ENCODE results near the gene PTPRJ.

Gene PTPRJ

GRCh38 chr11:48096588-48097525 is 116.5 kb downstream of the PTPRJ start:
- DNase-seq = no peak

- no peak for DNase-seq
Observed at GRCh38 chr11:48098024-48098423, 117.7 kb downstream of the PTPRJ start.

GRCh38 chr11:48099916-48100446 is 119.6 kb downstream of the PTPRJ start:
- DNase-seq = no peak

- DNase-seq = no peak
Observed at GRCh38 chr11:48101044-48101733, 120.8 kb downstream of the PTPRJ start.

- DNase-seq = no peak
Observed at GRCh38 chr11:48101958-48102357, 121.6 kb downstream of the PTPRJ start.

- no peak for DNase-seq
Observed at GRCh38 chr11:48103621-48104567, 123.5 kb downstream of the PTPRJ start.

- DNase-seq = no peak
Observed at GRCh38 chr11:48104568-48104924, 124.2 kb downstream of the PTPRJ start.

- DNase-seq = no peak
Observed at GRCh38 chr11:48105096-48105990, 125.0 kb downstream of the PTPRJ start.

GRCh38 chr11:48106166-48106565 is 125.8 kb downstream of the PTPRJ start:
- DNase-seq = no peak

GRCh38 chr11:48107188-48107704 is 126.9 kb downstream of the PTPRJ start:
- DNase-seq = no peak

- DNase-seq = no peak
Observed at GRCh38 chr11:48108231-48109045, 128.1 kb downstream of the PTPRJ start.

GRCh38 chr11:48109046-48109666 is 128.8 kb downstream of the PTPRJ start:
- DNase-seq = peak; percentile 44

- no peak for DNase-seq
Observed at GRCh38 chr11:48110509-48110766, 130.1 kb downstream of the PTPRJ start.

- no peak for DNase-seq
Observed at GRCh38 chr11:48111891-48112290, 131.5 kb downstream of the PTPRJ start.

- DNase-seq = no peak
Observed at GRCh38 chr11:48114740-48115139, 134.4 kb downstream of the PTPRJ start.

- no peak for DNase-seq
Observed at GRCh38 chr11:48116437-48117228, 136.3 kb downstream of the PTPRJ start.

- DNase-seq = no peak
Observed at GRCh38 chr11:48122246-48122645, 141.9 kb downstream of the PTPRJ start.

- no peak for DNase-seq
Observed at GRCh38 chr11:48122656-48123055, 142.3 kb downstream of the PTPRJ start.

GRCh38 chr11:48123254-48123875 is 143.0 kb downstream of the PTPRJ start:
- no peak for DNase-seq
